HG02943 (cell line): ENCODE measurements around the gene ATF1.
"Not testable (repeated sequence)": the region's sequence is repeated elsewhere in the genome, so short reads cannot be mapped to it uniquely, and the experiment has no call there.

Source experiments
- ATAC-seq: cut with Tn5 transposase; IDR thresholded peaks from one replicate; pipeline ENCODE4 v1.9.1; 2021; ENCODE audit warnings: mild to moderate bottlenecking, low read depth, moderate library complexity; ENCODE audit not compliant: unreplicated experiment

The ATF1 gene

GRCh38 chr12:50855218-50855617 lies 91.3 kb downstream of the ATF1 start:
- ATAC-seq = not testable (repeated sequence)

GRCh38 chr12:50855679-50856078 lies 91.8 kb downstream of the ATF1 start:
- not testable (repeated sequence) for ATAC-seq

GRCh38 chr12:50859621-50860310 lies 95.9 kb downstream of the ATF1 start:
- ATAC-seq = no peak

- no peak for ATAC-seq
Observed at GRCh38 chr12:50862316-50862715, 98.4 kb downstream of the ATF1 start.

- no peak for ATAC-seq
Observed at GRCh38 chr12:50865266-50865665, 101.4 kb downstream of the ATF1 start.

GRCh38 chr12:50868881-50869280 lies 105.0 kb downstream of the ATF1 start:
- ATAC-seq = not testable (repeated sequence)
